Renal pelvis (tissue), 4 donors: ENCODE measurements around the gene PARP6. TPM values are rescaled to one million over a fixed set of nuclear protein-coding genes. Genes with fewer than 3 reads are reported as not detected.

ENCODE experiments used
- DNase-seq: peaks from one replicate; pipeline ENCODE4 v3.0.0-alpha.2; 2013
- polyA plus RNA-seq, 3 donors: library from polyadenylated mRNA; unstranded; fragments of 120-200 nt; gene quantifications; one replicate each; pipeline ENCODE4 v1.2.1, GENCODE V29; 2013; ENCODE audit not compliant: insufficient read length in 3 of 3

The PARP6 gene
- polyA plus RNA-seq, 3 donors, result 86.9 to 133 (median 133) TPM

DNA sequence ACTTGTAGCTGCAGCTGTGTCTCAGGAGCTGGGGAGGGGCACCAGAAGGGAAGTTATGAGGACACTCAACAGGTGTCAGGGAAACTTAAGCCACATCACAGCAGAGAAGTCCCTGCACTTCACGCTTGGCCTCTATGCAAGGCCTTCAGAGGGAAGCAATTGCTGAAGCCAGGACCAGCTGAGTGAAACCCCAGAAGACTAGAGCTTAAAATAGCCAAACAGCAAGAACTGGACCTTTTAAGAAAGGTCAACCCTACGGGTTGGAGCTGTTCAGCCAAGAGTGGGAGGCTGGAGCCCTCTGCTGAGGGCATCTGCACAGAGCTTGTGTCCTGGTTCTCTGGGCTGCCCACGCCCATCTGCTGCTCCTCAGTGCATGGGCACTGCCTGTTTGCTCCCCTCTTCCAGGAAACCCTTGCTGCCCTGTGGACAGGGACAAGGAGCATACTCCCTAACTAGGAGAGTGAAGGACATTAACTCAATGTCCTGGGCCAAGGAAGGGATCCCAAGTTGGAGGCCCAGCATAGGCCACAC, 70.9 kb downstream of the PARP6 start:
- DNase-seq, result no peak

DNA sequence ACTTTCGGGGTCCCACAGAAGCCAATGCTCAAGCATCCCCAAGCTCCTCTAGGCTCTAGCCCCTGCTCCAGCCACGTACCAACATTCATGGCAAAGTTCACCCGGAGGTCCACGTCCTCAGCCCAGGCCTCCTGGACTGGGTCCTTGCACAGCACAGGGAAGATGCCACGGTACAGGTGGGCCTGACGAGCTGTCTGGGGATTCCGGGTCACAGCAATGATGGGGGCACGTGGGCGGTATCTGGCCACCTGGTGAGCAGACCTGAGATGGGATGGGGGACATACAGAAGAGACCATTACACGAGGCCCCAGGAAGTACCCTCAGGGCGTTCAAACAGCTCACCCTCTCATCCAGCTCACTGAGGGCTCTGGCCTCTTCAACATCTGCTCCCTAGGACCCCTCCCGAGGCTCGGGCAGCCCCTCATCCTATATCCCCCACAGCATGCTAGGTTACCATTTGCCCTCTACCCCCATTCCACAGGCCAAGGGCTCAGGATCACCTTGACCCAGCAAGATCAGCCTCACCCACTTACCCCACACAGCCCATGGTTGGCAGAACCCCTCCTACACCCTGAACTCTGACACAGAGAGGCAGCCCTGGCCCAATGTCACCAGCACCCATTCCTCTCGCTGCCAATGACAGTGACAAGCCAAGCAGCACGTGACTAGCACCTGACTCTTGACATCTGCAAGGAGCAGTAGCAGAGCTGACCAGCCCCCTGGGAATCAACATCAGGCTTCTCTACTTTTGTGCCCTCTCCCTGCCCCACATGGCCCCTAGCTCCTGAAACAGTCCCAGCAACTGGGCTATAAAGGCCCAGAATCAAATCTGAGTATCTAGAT, 71.7 kb downstream of the PARP6 start:
- DNase-seq, result no peak

DNA sequence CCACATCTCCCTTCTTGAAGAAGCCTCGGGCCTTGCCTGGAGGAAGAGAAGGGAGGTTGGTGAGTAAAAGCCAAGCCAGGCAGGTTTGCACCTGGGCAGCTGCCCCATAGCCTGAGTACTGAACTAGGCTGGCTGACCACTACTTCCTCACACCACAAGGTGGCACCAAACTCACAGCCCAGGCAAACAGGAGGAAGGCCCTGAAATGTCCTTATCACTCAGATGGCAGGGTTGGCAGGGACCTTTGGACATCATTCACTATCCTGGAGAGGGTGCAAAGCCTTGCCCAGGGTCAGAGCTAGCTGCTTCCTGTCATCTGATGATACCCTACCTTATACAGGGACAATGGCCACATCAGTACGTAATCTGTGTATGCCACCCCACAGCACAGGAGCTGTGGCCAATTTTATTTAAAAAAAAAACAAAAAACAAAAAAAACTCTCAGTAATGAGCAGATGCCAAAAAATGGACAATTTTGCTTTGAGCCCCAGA, 72.6 kb downstream of the PARP6 start:
- DNase-seq, result peak; percentile 71

DNA sequence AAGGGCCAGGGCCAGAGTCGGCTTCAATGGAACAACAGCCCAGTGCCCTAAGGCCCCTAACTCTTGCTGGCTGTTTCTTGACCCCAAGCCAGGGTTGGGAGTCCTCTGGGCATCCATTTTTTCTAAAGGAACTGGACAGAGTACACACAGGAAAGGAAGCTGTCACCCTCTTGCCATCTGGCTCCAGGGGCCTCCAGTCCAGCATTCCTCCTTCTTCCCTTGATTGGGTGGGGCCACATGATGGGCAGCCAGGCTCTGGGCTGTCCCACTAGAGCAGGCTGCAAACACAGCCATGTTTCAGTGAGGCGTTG, 73.2 kb downstream of the PARP6 start:
- DNase-seq, result no peak

DNA sequence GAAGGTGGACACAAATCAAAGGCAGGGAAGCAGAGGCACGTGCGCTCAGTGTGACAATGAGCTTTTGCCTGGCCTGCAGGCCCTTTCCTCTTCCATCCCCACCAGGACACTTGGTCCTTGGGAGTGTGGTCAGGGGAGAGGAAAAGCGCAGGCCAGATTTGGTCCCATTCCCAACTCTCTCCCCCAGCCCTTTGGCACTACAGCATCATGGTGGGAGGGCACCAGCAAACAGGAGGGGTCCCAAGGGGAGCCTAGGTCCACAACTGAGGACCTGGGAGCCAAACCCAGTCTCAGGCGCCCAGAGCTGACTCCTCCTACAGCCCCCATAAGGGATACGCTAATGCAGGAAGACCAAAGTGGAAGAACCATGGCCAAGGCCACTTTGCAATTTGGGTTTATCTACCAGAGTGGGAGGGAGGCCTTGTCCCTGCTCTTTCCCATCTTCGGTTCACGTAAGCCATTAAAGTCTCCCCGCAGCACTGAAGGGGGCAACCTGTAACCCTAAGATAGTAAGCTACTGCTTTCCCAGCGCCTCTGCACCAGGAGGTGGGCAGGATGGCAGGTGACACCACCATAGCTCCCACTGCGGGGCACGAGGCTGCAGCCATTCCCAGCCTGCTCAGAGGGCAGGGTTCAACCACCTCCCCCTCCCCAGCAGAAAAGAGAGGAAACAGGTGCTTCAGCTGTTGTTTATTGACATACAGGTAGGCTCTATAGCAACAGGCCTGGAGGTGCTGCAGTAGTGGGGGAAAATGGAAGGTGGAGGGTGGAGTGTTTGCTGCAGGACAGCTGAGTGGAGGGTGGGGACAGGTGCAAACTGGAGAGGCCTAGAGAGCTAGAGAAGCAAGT, 73.8 kb downstream of the PARP6 start:
- DNase-seq, result no peak

DNA sequence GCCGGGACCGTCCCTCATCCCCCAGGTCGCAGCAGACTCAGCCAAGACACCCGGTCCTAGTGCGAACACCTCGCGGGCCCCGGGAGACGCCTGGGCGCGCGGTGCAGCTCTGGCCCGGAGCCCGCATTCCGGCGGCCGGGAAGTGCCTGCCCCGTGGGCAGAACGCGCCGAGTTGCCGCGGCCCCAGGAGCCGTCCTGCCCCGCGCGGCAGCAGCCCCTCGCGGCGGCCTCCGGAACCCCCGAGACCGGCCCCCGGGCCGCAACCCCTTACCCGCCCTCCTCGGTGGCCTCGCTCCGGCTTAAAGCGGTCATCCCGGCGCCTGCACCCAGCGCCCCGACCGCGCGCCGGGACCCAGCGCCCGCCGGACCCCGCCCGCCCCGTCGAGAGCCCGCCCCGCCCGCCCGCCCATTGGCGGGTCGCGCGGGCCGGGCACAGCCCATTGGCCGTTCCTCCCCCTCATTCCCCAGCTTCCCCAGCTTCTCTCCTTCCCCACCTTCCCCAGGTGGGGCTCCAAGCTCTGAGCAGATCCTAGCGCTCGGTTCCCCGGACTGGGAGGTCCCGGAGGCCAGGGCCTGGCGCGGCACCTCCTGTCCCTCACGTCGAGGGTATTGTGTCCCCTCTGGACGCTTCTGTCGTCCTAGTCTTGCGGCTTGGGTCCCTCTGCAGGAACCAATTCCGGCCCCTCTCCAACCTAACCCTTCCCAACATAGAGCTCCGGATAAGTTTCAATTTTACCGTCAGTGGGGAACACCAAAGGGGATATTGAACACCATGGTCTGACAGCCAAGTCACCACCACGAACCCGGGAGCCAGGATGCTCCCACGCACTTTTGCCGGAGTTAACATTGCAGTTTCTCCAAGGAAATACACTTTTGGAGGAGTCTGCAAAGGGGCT, 74.6 kb downstream of the PARP6 start, which contains the start of gene GRAMD2A:
GRAMD2A (minus strand) TSS at position 328 of the 896 bp plus-strand sequence.
- peak; percentile 30 for DNase-seq

DNA sequence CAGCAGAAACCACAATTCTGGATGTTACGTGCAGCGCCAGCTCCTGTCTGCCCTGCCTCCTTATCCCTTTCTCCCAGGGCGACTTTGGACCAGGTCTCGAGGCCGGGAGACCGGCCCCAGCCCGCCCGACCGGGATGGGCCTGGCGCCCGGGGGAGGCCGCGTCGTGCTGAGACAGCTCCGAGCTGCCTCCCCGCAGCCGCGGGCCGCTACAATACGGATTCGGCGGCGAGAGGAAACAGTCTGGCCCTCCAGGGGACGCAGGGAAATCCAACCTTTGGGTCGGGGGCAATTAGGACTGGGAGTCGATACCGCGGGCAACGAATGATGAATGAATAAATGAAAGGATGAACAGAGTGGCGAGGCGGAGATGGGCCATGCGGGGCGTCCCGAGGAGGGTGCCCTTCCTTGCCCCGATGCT, 75.3 kb downstream of the PARP6 start:
- DNase-seq, result no peak

DNA sequence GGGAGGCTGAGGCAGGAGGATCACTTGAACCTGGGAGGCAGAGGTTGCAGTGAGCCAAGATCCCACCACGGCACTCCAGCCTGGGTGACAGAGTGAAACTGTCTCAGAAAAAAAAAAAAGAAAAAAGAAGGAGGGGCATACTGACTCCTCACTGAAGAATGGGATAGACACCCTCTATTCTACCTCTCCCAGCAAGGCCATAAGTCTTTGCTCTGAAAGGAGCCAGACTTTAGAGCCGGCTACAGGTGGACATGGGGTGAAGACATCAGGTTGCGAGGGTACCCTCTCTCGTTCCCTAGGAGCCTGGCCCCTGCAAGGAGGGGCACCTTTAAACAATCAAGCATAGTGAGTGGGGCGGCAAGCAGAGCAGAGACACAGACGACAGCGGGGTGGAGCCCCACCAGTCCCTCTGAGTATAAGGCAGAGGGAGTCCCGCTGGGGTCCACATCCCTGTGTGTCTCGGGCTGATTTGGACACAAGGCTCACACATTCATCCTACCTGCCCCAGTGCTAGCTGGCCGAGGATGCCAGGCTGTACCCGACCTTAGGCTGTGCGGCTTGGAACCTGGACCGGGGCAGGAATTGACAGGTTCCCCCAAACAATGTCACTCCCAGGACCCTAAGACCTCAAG, 75.8 kb downstream of the PARP6 start:
- DNase-seq, result no peak

DNA sequence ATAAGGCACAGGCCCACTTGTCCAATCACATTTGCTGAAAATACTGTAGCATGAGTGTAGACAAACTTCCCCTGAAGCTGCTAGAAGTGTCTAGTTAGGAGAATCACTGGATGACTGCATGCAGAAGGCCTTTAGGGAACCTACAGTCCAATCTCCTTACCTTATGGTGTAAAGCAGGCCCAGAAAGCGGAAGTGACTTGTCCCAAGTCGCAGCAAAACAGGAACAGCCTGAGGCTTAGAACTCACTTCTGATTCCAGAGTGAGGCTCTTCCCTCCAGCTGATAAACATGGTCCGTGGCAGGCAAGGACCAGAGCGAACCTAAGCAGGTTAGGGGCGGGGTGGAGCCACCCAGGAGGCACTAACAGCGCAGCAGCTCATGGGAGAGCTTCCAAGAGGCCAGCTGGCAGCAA, 77.2 kb downstream of the PARP6 start:
- no peak for DNase-seq

DNA sequence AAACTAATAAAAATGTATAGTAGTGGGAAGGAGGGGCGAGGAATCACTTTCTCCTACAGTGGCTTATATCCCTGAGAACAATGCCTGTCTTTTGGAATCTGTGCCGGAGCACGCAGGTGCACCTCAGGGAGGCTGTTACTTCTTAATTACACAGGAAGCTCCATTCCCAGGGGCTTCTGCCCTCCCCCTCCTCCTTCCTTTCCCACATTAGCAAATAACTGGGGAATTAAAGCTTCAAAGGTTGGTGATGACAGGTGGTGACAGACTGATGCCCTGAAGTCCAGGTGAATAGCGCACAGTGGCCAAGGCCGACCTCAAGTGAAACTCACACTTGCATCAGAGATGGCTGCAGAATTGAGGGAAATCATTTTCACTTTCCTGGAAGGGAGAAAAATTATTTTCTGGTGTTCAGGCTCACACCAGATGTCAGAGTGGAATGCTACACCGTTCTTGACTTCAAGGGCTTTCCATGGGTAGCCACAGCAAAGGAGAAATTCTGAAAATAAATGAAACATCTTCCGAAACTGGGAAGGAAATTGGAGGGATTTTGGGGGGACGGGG, 78.4 kb downstream of the PARP6 start:
- DNase-seq, result no peak

DNA sequence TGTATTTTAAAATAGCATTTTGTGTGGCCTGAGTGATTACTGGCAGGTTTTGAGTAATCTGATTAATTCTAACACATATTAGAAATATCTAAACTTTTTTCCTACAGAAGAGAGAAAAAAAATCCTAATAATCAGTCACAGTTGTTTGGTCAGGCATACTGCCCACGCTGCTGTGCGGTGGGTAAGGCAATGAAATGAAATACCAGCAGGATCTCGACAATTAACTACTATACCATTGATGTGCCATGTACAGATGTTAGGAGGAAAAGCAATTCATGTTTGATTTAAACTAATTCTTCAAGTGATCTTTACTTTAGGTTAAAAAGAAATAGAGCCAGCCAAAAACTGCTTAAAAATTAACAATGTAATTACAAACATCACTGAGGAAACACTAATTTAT, 79.9 kb downstream of the PARP6 start:
- DNase-seq, result no peak

Other genes starting within 250 kb of the PARP6 start
- gene MYO9A, start 154.4 kb downstream of the PARP6 start, polyA plus RNA-seq, result 10 to 100 TPM; 30.1 to 43.0 (median 35.0) TPM
- 1 to 10 TPM; 6.5 to 7.2 (median 6.6) TPM for gene SENP8, start 154.2 kb downstream of the PARP6 start, polyA plus RNA-seq
- gene GRAMD2A, start 74.8 kb downstream of the PARP6 start, polyA plus RNA-seq, result 10 to 100 TPM in 2 of 3 donors, 1 to 10 TPM in 1; 6.6 to 21.3 (median 14.8) TPM
- gene PKM, start 41.4 kb downstream of the PARP6 start, polyA plus RNA-seq, result 100 to 1,000 TPM; 625 to 751 (median 695) TPM
- 1 to 10 TPM; 3.5 to 5.2 (median 5.0) TPM for gene CELF6, start 47.6 kb upstream of the PARP6 start, polyA plus RNA-seq
- gene HEXA, start 103.5 kb upstream of the PARP6 start, polyA plus RNA-seq, result 100 to 1,000 TPM; 109 to 119 (median 117) TPM
- gene TMEM202, start 125.8 kb upstream of the PARP6 start, polyA plus RNA-seq, result not detected
- 100 to 1,000 TPM; 169 to 199 (median 186) TPM for gene ARIH1, start 201.8 kb upstream of the PARP6 start, polyA plus RNA-seq